GM18867 (cell line): ENCODE measurements around the gene PIK3R3.
"Not testable (repeated sequence)": the region's sequence is repeated elsewhere in the genome, so short reads cannot be mapped to it uniquely, and the experiment has no call there.

ENCODE experiments used
- ATAC-seq: cut with Tn5 transposase; IDR thresholded peaks from one replicate; pipeline ENCODE4 v1.9.1; 2021; ENCODE audit warnings: mild to moderate bottlenecking, moderate library complexity; ENCODE audit not compliant: unreplicated experiment

PIK3R3 gene

GRCh38 chr1:46070164-46070814, 62.1 kb downstream of the PIK3R3 start:
- no peak for ATAC-seq

DNA sequence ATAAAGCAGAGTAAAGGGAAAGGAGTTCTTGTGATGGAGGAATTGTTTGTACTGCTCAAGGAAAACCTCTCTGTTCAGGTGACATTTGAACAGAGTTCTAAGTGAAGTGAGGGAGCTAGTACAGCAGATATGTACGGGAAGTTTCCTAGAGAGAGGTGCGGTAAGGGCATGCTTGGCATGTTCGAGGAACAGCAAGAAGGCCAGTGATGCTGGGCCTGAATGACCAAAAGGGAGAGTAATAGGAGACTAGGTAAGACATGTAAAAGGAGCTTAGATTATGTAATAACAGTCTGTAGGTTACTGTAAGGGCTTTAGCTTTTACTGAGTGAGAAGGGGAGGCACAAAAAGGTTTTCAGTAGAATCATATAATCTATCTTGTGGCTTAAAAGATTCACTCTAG, 63.9 kb downstream of the PIK3R3 start:
- no peak for ATAC-seq

GRCh38 chr1:46067652-46068051, 64.8 kb downstream of the PIK3R3 start:
- ATAC-seq: no peak

DNA sequence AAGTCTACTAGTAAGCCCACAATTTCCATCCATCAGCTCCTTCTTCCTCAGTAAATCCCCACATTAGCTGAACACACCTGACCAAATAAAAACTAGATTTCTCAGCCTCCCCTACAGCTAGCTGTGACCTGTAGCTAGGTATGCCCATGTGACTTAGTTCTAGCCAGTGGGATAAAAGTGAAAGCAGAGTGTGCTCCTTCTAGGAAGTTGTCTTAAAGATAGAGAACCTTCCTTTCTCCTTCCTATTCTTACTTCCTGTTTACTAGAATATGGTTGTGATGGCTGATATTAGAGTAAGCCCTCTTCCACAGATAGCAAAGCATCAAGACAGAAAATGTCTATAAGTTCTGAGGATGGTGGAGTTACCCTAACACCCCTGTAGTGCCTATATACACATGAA, 67.0 kb downstream of the PIK3R3 start:
- no peak for ATAC-seq

DNA sequence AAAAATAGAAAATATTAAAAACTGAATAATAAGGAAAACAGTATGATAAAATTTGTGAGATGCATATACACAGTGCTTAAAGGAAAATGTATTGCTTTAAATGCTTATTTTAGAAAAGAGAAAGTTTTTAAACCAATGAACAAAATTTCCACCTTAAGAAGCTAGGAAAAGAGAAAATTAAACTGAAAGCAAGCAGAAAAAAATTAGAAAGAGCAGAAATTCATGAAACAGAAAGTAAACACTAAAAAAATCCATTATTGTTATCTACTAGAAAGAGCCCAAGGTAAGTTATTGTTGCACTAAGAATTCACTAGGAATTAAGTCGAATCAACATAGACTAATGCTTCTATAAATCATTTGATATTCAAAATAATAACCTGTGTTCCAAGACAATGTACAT, 67.7 kb downstream of the PIK3R3 start:
- no peak for ATAC-seq

DNA sequence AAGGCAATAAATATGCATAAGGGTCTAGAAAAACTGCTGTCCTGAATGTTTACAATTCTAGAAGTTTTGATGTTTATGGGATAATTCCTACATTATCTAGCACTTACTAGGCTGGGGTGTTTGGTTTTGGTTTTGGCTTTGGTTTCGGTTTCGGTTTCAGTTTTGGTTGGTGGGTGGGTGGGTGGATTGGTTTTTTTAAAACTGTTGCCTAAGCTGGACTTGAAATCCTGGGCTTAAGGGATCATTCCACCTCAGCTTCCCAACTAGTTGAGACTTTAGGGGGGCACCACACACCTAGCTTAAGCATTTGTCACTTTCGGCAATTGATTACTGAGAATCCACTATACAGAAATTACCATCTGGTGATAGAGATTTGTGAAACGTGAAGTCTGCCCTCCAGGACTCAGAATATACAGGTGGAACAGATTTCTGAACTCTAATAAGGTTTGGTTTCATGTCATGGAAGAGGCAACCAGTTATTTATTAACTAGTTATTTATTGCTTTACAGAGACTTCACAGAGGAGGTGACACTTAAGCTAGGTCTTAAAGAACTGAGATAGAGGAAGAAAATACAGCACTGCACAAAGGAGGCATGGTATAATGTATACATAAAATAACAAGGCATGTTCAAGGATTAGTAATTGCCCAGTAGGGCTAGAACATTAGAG, 69.6 kb downstream of the PIK3R3 start:
- peak; percentile 51 for ATAC-seq

DNA sequence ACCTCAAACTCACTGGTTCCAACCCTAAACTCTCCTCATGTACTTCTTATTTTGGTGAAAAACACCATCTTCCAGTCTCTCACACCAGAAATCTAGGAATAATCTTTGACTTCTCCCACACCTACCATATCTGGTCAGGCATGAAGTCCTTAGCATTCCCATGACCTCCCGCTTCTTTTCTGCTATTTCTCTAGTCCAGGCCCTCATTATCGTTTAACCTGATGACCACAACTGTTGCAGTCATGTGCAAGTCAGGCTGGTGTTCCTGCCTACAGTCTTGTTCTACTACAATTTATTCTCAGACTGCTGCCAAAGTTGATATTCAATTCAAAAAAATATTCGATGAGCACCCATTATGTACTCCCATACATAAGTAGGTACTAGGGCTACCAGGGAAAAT, 71.3 kb downstream of the PIK3R3 start:
- ATAC-seq: no peak

GRCh38 chr1:46058936-46059335, 73.5 kb downstream of the PIK3R3 start:
- ATAC-seq: no peak

- ATAC-seq: no peak
These were observed 74.6 kb downstream of the PIK3R3 start for GRCh38 chr1:46057781-46058180.

DNA sequence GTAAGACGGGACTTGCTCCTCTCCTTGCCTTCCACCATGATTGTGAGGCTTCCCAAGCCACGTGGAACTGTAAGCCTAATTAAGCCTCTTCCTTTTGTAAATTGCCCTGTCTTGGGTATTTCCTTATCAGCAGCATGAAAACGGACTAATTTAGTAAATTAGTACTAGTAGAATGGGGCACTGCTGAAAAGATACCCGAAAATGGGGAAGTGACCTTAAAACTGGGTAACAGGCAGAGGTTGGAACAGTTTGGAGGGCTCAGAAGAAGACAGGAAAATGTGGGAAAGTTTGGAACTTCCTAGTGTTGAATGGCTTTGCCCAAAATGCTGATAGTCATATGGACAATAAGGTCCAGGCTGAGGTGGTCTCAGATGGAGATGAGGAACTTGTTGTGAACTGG, 75.2 kb downstream of the PIK3R3 start:
- not testable (repeated sequence) for ATAC-seq

DNA sequence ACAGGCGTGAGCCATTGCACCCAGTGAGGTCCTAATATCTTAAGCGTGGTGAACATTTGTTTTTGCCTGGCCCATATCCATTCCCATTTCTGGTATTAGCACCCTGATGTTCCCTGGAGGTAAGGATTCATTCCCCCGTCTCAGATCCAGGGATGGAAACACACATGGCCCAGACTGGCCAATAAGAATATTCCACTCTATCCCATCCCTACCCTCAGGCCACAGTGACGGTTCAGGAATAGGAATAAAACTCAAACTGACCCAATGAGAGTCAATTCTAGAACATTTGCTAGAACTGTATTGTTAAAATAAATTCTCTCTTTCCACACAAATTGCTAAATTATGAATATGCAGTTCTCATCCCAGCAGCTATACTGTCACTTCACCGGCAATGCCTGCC, 76.1 kb downstream of the PIK3R3 start:
- no peak for ATAC-seq

- ATAC-seq: no peak
These were observed 78.7 kb downstream of the PIK3R3 start for GRCh38 chr1:46053734-46054133.

DNA sequence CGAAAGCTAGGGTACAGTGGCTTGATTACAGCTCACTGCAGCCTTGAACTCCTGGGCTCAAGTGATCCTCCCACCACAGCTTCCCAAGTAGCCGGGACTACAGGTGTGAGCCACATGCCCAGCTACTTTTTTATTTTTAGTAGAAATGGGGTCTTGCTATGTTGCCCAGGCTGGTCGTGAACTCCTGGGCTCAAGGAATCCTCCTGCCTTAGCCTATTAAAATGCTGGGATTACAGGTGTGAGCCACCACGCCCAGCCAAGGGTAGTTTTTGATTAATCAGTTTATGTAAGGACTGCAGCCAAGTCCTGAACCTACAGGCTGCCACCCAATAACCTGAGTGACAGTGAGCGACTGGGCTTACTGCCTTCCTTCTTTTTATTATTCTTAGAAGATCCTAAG, 88.3 kb downstream of the PIK3R3 start:
- no peak for ATAC-seq

- peak; percentile 82 for ATAC-seq
These were observed 88.9 kb downstream of the PIK3R3 start for GRCh38 chr1:46043458-46044017.

GRCh38 chr1:46041974-46042373, 90.5 kb downstream of the PIK3R3 start:
- ATAC-seq: no peak

DNA sequence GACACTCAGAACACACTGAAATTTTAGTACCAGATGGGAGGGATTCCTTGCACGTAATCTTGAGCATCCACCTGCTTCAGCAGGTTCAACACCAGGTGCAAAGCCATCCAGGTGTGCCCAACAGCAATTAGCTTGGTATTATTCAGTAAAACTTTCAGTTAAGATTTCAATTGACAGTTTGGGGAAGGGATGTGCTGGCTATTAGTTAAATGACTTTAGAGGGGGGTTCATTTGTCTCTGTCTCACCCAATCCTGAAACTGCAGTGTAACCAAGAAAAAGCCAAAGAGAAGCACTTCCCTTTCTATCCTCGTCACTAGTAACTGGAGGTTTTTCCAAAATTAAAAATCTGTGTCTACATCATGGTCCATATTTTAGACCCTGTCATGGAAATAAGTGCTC, 90.9 kb downstream of the PIK3R3 start:
- ATAC-seq: no peak

- no peak for ATAC-seq
These were observed 92.8 kb downstream of the PIK3R3 start for GRCh38 chr1:46039571-46040052.

DNA sequence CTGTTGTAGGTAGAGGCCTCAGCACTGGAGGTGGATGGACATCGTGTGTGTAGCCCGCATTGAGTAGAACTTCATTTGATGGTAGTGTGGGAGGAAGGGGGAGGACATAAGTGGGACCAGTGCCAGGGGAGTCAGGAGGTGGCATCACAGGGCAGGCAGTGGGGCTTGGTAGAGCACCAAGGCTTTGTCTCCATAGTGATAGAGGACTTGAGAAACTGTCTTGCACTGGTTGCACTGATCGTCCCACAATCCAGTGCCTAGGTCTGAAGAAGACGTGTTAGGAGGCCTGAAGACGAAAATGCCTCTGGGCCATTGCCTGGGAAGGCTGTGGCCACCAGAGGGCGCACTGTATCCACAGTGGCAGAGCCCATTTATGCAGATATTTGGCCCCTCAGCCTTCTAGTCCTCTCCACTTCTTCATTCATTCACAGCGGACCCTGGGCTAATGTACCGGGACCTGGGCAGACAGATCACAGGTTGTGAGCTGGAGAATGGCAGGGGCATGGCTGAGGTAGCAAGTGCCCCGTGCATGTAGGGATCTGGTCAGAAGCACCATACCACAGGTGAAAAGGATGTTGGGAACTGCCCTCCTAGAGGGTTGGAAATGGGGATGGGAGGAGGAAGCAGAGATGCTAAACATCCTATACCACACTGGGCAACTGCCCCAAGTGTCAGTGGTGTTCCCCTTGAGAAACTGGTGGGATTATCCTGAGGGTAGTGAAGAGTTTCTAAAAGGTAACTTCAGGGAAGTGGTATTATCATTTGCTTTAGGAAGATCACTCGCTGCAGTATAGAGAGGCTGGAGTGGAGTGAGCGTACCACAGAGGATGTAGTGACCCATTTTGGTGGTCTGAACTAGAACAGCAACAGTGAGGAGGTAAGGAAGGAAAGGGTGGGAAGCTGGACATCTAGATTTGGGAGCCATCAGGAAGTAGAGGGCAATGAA, 95.3 kb downstream of the PIK3R3 start:
- ATAC-seq: peak; percentile 58

DNA sequence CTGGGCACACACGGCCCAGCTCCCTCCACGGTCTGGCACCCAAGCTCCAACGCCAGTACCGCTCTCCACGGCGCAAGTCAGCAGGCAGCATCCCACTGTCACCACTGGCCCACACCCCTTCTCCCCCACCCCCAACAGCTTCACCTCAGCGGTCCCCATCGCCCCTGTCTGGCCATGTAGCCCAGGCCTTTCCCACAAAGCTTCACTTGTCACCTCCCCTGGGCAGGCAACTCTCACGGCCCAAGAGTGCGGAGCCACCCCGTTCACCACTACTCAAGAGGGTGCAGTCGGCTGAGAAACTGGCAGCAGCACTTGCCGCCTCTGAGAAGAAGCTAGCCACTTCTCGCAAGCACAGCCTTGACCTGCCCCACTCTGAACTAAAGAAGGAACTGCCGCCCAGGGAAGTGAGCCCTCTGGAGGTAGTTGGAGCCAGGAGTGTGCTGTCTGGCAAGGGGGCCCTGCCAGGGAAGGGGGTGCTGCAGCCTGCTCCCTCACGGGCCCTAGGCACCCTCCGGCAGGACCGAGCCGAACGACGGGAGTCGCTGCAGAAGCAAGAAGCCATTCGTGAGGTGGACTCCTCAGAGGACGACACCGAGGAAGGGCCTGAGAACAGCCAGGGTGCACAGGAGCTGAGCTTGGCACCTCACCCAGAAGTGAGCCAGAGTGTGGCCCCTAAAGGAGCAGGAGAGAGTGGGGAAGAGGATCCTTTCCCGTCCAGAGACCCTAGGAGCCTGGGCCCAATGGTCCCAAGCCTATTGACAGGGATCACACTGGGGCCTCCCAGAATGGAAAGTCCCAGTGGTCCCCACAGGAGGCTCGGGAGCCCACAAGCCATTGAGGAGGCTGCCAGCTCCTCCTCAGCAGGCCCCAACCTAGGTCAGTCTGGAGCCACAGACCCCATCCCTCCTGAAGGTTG, 97.6 kb downstream of the PIK3R3 start:
- ATAC-seq: no peak
